Brain pericyte (primary cell): Measurements from ENCODE around the gene USP48.
"Not testable (repeated sequence)": the region's sequence is repeated elsewhere in the genome, so short reads cannot be mapped to it uniquely, and the experiment has no call there.

Experiments
- DNase-seq: peaks from one replicate; pipeline ENCODE4 v3.0.0-alpha.2; 2012; ENCODE audit warnings: low read depth, low spot score

USP48 gene

GRCh38 chr1:21815724-21816321 lies 32.9 kb upstream of the USP48 start:
- DNase-seq: no peak

- DNase-seq: no peak
Measured at GRCh38 chr1:21814981-21815582, 32.1 kb upstream of the USP48 start.

GRCh38 chr1:21814241-21814918 lies 31.4 kb upstream of the USP48 start:
- DNase-seq: no peak

GRCh38 chr1:21813542-21813941 lies 30.6 kb upstream of the USP48 start:
- no peak for DNase-seq

- DNase-seq: no peak
Measured at GRCh38 chr1:21811875-21812305, 28.9 kb upstream of the USP48 start, which contains the start of gene LDLRAD2. Gene LDLRAD2, plus strand, starts transcription at chr1:21812265. Its CDS starts 187 bp downstream, at chr1:21812452.

- DNase-seq: no peak
Measured at GRCh38 chr1:21804536-21804935, 21.6 kb upstream of the USP48 start.

- DNase-seq: no peak
Measured at GRCh38 chr1:21801100-21801499, 18.2 kb upstream of the USP48 start.

GRCh38 chr1:21799730-21800129 lies 16.8 kb upstream of the USP48 start:
- no peak for DNase-seq

GRCh38 chr1:21795075-21795474 lies 12.1 kb upstream of the USP48 start:
- no peak for DNase-seq

GRCh38 chr1:21794656-21795055 lies 11.7 kb upstream of the USP48 start:
- DNase-seq: no peak

GRCh38 chr1:21793104-21793503 lies 10.2 kb upstream of the USP48 start:
- DNase-seq: no peak

GRCh38 chr1:21786640-21787039 lies 3.7 kb upstream of the USP48 start:
- no peak for DNase-seq

- not testable (repeated sequence) for DNase-seq
Measured at GRCh38 chr1:21785764-21786163, 2.8 kb upstream of the USP48 start.

- DNase-seq: no peak
Measured at GRCh38 chr1:21783679-21784603, 992 bp upstream of the USP48 start.

- no peak for DNase-seq
Measured at GRCh38 chr1:21782349-21782867, 541 bp downstream of the USP48 start.

GRCh38 chr1:21781815-21782348 lies 1.1 kb downstream of the USP48 start:
- DNase-seq: no peak

- no peak for DNase-seq
Measured at GRCh38 chr1:21779613-21780521, 3.1 kb downstream of the USP48 start.

- no peak for DNase-seq
Measured at GRCh38 chr1:21778405-21778727, 4.6 kb downstream of the USP48 start.

GRCh38 chr1:21776925-21777324 lies 6.0 kb downstream of the USP48 start:
- not testable (repeated sequence) for DNase-seq

- DNase-seq: no peak
Measured at GRCh38 chr1:21775985-21776562, 6.9 kb downstream of the USP48 start.
